GM12892 (cell line): ENCODE data around the gene VEGFB.

Source experiments
- POLR2A ChIP-seq: IDR thresholded peaks from 2 replicates; pipeline ENCODE4 v1.6.1; 2011; ENCODE audit warnings: low read depth, low read length, control low read depth
- POLR2AphosphoS5 ChIP-seq: IDR thresholded peaks from 2 replicates; pipeline ENCODE4 v1.6.1; 2011; ENCODE audit warnings: low read depth, low read length, control low read depth
- TAF1 ChIP-seq: IDR thresholded peaks from 2 replicates; pipeline ENCODE4 v1.6.1; 2011; ENCODE audit warnings: low read depth, mild to moderate bottlenecking, control low read depth, low read length, borderline replicate concordance

DNA sequence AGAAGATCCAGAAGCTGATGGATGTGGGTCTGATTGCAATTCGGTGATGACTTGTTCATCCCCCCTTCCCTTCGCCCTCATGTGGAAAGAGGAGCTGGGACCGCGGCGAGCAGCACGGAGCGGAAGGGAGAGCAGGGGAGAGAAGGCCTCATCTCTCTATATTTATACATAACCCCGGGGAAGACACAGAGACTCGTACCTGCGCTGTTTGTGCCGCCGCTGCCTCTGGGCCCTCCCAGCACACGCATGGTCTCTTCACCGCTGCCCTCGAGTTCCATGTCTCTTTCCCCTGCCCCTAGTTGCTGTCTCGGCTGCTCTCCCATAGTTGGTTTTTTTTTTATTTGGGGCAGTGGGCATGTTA, 30.3 kb upstream of the VEGFB start:
- TF ChIP-seq POLR2AphosphoS5 (no peak), POLR2A (no peak), TAF1 (no peak)
